ENCODE data around the gene IL4R. TPM values are rescaled to one million over a fixed set of nuclear protein-coding genes. Genes with fewer than 3 reads are reported as not detected.
"Not testable (repeated sequence)": the region's sequence is repeated elsewhere in the genome, so short reads cannot be mapped to it uniquely, and the experiment has no call there.

IL4R gene
- total RNA-seq, 1 donor from 2014 or later, result 8.2 TPM

DNA sequence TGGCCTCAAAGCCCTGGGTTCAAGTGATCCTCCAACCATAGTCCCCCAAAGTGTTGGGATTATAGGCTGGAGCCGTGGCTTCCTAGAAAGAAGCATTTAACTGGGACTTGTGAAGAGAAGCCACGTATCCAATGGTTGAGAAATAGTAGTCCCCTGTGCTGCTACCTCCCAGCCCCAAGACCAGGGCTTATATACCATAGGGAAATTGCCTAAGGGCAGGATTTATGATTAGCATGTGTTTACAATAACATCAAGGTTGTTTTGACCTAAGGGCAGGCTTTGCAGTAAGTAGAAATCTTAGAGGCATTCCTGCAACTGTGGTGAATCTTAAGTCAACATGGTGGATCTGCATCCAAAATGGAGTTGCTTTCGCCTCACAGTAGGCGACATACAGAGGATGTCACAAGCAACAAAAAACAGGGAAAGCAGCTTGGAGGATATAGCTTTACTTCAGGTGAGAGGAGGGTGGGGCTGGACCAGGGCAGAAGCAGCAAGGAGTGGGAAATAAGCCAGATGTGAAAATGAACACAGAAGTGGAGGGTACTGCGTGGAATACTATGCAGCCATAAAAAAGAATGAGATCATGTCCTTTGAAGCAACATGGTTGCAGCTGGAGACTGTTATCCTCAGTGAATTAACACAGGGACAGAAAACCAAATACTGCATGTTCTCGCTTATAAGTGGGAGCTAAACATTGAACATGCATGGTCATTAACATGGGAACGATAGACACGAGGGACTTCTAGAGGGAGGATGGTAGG, 26.5 kb upstream of the IL4R start:
- ATAC-seq (ENCODE audit: poor library complexity) (no peak), DNase-seq (no peak)
- intact Hi-C loops (cut with DNase I), result no loop called here

DNA sequence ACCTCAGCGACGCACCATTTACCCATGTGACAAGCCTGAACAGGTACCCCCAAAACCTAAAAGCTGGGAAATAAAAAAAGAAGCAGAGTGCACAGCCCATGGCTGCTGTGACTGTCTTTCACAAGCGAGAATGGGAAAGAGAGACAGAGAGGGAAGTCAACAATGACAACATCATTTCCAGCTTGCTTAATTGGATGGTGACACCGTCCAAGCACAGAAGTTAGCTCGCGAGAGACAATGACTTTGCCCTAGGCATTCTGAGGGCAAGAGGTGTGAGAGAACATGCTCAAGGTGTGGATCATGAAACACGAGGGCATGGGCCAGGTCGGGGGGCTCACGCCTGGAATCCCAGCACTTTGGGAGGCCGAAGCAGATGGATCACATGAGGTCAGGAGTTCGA, 25.9 kb upstream of the IL4R start:
- no peak for ATAC-seq (ENCODE audit: poor library complexity)
- no peak for DNase-seq
- intact Hi-C loops (cut with DNase I), result no loop called here

DNA sequence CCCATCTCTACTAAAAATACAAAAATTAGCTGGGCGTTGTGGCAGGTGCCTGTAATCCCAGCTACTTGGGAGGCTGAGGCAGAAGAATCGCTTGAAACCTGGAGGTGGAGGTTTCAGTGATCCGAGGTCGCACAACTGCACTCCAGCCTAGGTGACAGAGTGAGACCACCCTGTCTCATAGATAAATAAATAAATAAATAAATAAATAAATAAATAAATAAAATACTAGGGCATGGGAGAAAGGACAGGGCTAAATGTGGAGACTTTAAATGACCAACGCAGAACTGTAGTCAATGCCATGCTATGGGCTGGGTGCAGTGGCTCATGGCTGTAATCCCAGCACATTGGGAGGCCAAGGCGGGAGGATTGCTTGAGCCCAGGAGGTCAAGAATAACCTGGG, 25.5 kb upstream of the IL4R start:
- intact Hi-C loops (cut with DNase I); ATAC-seq (ENCODE audit: poor library complexity); DNase-seq: not testable (repeated sequence)

DNA sequence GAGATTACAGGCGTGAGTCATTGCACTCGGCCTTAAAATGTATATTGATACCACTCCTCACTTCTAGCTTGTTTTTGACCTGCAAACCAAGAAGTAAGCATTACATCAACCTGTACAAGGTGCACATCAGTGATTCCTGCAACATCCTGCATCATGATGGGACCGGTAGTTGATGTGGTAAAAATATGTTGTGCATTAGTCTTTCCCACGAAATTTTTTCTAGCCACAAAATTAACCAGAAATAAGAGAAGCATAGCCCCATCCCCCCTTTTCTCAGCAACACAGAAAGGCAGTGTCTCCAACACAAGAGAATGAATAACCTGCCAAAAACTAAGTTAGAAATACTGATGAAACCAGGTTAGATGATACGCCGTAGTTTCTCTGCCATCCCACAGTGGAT, 24.1 kb upstream of the IL4R start:
- ATAC-seq (ENCODE audit: poor library complexity) (no peak), DNase-seq (no peak)
- intact Hi-C loops (cut with DNase I), result no loop called here

DNA sequence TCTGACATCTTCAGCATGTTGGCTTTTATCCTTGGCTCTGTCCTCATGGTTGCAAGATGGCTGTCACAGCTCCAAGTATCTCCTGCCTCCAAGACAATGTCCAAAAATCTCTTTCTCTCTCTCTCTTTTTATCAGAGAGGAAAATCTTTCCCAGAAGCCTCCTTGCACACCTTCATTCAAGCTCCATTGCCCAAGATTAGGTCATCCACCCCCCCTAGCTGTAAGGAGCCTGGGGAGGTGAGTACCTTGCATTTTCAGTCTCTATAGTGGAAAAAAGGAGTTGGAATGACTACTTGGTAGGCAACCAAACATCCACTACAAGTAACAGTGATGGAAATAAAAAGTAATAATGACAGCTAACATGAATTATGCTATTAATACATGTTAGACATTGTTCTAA, 23.2 kb upstream of the IL4R start:
- DNase-seq (no peak), ATAC-seq (ENCODE audit: poor library complexity) (no peak)
- intact Hi-C loops (cut with DNase I), result no loop called here

DNA sequence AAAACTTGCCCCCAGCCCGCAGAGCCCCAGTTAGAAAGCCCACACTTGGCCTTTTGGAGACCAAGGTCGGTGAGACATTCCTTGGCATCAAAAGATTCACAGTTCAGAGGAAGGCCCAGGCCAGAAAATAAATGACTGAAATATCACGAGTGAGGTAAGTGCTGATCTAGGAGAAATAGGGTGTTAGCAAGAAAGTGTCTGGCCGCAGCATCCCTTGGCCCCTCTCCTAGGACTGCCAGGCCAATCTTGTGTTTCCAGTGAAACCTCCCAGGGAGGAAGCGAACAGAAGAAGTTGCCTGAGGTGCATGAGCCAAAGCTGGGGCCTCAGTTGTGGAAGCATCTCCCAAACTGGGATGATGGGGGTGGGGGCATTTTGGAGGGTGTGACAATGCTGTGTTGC, 22.7 kb upstream of the IL4R start:
- ATAC-seq (ENCODE audit: poor library complexity) (no peak), DNase-seq (no peak)
- intact Hi-C loops (cut with DNase I), result no loop called here

DNA sequence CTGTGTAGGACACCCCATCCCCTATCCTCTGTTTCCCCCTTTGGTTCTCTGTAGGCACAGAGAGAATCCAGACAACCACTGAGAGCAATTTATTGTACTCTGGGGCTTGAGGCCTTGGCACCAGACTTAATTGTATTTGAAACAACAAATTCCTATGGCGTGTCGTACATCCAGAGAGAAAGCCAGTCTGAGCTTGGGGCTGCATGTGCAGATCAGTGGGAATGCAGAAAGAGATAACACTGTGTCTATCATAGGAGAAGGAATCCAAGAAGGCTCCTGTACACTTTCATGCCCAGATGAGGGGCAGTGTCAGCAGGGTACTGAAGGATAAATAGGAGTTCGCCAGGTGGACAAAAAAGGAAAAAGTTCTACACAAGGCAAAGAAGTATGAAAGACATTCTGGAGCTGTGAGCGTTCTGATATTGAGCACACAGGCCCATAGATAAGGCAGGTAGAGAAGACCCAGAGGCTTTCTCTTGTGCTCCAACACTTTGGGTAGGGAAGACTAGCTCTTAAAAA, 22.0 kb upstream of the IL4R start:
- DNase-seq (no peak), ATAC-seq (ENCODE audit: poor library complexity) (no peak)
- intact Hi-C loops (cut with DNase I), result no loop called here

DNA sequence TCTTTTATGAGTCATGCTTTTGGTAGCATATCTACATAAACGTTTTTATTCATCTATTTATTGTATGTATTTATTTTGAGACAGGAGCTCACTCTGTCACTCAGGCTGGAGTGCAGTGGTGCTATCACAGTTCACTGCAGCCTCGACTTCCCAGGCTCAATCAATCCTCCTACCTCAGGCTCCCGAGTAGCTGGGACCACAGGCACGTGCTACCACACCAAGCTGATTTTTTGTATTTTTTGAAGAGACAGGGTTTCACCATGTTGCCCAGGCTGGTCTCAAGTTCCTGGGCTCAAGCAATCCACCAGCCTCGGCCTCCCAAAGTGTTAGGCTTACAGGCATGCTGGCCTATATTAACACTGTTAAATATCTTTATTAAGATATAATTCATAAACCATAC, 20.4 kb upstream of the IL4R start:
- DNase-seq, result no peak
- no peak for ATAC-seq (ENCODE audit: poor library complexity)
- intact Hi-C loops (cut with DNase I), result no loop called here

DNA sequence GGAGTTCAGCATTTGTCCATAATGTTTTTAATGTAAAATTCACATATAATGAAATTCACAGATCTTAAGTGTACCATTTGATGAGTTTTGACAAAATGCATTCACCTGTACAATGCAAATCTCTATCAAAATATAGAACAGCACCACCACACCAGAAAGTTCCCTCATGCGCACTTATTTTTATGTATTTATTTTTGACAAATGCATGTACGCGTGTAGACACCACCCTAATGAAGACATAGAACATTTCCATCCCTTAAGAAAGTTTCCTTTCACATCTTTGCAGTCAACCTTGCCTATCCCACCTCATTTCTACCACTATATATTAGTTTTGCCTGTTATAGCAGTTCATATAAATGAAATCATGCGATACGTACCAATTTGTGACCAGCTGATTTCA, 15.6 kb upstream of the IL4R start:
- DNase-seq, result no peak
- intact Hi-C loops (cut with DNase I), result no loop called here
- no peak for ATAC-seq (ENCODE audit: poor library complexity)

DNA sequence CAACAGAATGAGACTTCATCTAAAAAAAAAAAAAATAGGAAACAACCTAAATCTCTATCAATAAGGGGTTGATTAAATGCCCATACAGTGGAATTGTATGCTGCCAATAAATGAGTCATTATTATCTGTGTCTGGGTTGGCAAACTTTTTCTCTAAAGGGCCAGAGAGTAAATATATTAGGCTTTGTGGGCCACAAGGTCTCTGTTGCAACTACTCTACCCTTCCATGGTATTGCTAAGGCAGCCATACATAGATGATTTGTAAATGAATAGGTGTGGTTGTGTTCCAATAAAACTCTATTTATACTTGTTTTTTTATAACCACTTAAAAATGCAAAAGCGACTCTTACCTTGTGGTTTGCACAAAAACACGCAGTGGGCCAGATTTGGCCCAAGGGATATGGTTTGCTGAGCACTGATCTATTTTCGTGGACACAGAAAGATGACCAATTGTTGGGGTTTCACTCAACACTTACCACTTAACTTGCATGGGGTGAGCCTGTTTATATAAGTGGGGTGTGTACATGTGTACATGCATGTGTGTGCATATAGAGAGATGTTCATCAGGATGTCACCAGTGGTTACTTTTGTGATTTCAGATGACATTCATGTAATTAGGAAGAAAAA, 12.4 kb upstream of the IL4R start:
- intact Hi-C loops (cut with DNase I), result no loop called here
- no peak for ATAC-seq (ENCODE audit: poor library complexity)
- no peak for DNase-seq

DNA sequence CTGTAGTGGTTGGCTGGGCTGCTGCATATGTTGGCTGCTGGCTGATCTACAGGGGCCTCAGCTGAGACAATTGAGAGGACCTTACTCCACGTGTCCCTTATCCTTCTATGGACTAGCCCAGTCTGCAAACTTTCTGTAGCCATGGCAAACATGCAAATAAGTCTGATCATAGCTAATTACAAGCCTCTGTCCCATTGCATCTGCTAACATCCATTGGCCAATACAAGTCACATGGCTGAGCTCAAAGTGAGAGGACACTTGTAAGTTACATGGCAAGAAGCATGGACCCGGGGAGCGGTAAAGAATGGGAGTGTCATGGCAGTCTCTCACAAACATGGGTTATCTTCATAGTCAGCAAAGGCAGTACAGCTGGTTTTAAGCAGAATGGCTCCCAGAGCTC, 11.6 kb upstream of the IL4R start:
- no peak for ATAC-seq (ENCODE audit: poor library complexity)
- intact Hi-C loops (cut with DNase I), result no loop called here
- DNase-seq, result no peak

DNA sequence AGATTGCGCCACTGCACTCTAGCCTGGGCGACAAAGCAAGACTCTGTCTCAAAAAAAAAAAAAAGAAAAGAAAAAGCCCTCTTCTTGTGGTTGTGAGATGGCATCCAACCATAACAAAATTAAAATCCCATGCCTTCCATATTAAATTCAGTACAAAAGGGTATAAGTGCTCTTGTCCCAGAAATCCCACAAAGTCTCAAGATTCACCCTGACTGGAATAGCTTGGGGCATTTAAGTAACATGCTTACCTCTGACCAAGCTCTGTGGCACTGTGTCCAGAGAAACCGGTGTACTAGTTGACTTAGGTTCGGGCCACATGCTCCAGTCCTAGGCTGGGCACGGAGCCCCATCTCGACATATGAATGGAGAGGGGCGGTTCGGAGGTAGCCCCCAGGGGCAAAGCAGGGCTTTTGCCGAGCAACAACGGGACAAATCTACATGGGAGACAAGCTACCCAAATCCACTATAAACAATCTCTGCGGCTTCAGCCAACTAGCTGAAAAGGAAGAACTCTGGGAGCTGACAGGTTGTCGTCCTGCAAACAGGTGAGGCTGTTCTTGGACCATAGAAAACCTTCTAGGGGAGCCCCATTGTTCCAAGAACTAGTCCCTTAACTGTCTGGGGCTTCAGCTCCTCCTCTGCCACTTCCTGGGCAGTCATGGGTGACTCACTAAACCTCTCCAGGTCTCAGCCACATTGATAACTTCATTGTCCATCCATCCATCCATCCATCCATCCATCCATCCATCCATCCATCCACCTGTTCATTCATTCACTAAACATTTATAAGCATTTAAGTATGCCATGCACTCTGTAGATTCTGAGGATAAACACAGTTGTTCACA, 10.3 kb upstream of the IL4R start:
- no peak for DNase-seq
- no peak for ATAC-seq (ENCODE audit: poor library complexity)
- intact Hi-C loops (cut with DNase I), result no loop called here

DNA sequence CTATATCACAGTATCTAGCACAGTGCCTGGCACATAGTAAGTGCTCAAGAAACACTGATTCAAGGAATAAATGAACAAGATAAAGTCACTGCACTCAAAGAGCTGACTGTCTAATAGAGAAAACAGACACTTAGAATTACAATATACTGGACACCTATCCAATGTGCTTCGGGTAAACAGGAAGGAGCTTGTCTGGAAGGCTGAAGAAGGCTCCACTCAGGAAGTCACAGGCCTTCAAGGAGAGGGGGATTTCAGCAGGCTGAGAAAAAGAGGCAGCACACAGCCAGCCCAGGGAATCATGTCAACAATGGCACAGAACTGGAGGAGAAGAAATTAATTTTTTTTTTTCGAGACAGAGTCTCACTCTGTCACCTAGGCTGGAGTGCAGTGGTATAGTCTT, 9.7 kb upstream of the IL4R start:
- DNase-seq, result no peak
- intact Hi-C loops (cut with DNase I), result no loop called here

DNA sequence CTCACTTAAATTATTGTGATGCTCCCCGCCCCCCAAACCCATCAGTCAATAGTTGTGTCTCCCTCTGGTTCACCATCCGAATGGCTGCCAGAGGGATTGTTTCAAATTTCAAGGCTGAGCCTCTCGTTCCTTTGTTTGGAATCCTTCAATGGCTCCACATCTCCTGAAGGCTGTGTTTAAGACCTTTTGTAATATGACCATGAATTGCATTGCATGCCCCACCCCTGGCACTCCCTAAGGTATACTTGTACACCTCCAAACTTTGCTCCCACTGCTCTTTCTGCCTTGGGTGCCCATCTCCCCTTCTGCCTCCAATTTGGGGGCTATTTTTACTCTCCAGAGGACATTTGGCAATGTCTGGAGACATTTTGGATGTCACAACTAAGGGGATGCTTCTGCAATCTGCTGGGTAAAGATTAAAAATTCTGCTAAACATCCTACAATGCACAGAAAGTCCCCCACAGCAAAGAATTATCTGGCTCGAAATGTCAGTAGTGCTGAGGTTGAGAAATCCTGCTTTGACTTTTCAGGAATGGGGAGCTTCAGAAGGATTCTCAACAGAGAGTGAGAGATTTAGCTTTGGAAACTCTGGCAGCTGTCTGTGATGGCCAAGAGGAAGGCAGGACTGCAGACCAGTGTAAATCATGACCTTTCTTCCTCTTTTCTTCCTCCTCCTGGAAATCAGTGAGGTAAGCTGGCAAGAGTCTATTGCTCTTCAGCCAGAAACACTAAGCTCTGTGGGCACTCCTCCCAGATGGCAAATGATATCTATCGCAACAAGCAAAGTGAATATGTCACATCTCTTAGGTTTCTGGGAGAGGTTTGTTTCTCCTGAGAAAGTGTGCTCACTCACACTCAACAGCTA, 8.7 kb upstream of the IL4R start:
- intact Hi-C loops (cut with DNase I), result no loop called here
- no peak for DNase-seq
- ATAC-seq (ENCODE audit: poor library complexity), result peak; percentile 31

More for the DNA sequence above, 9.7 kb upstream of the IL4R start:
- ATAC-seq (ENCODE audit: poor library complexity), result no peak

DNA sequence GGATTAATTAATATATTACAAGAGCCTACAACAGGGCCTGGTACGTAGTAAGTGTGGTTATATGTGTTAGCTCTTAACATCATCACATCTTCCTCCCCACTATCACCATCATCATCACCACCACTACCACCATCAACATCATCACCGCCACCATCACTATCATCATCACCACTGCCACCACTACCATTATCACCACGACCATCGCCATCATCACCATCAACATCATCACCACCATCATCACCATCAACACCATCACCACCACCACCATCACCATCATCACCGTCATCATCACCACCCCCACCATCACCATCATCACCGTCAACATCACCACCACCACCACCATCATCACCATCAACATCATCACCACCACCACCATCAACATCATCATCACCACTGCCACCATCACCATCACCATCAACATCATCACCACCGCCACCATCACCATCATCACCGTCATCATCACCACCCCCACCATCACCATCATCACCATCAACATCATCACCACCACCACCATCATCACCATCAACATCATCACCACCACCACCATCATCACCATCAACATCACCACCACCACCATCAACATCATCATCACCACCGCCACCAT, 7.8 kb upstream of the IL4R start:
- intact Hi-C loops (cut with DNase I), result no loop called here
- DNase-seq (no peak), ATAC-seq (ENCODE audit: poor library complexity) (no peak)

DNA sequence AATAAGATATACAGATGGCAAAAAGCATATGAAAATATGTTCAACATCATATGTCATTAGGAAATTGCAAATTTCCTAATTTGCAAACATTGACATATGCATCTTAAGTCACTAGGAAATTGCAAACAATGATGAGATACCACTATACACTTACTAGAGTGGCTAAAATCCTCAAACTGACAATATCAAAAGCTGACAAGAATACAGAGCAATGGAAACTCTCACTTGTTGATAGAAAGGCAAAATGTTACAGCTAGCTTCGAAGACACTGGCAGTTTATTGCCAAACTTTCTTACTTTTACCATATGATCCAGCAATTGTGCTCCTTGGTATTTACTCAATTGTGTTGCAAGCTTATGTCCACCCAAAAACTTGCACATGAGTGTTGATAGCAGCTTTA, 5.0 kb upstream of the IL4R start:
- DNase-seq (no peak), ATAC-seq (ENCODE audit: poor library complexity) (no peak)
- intact Hi-C loops (cut with DNase I), result no loop called here

DNA sequence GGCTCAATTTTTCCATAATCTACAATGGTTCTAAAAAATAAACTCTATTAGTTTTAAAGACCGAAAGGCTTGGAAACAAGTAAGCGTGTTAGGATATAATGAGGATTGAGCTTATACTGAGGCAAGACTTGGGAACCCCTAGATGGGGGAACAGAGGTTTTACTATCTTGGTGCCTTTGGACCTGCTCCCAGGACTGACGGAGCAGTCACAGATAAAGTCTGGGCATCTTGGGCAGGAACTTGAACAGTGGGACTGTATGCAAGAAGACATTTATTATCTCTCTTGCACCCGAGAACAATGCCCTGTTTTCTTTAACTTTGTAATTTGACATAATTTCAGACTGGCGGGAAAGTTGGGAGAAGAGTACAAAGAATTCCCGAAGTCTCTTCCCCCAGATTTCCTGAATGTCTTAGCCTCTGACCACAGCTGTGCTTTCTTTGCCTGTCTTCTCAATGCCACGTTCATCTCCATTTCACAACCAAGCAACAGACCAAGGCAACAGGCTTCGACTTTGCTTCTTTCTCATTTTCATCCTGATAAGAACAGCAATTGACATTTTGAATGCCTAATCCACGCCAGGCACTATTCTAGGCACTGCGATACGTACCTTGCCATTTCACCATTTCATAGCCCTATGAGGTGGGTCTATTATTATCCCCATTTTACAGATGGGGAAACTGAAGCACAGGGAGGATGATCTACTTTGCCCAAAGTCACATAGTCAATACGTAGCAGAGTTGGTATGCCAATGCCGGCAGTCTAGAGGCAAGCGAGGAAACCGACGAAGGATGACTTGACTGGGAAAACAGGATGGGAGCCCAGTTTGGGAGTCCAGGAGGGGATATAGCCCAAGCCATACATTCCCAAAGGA, 3.0 kb upstream of the IL4R start:
- no peak for DNase-seq
- ATAC-seq (ENCODE audit: poor library complexity), result no peak
- intact Hi-C loops (cut with DNase I), result no loop called here

DNA sequence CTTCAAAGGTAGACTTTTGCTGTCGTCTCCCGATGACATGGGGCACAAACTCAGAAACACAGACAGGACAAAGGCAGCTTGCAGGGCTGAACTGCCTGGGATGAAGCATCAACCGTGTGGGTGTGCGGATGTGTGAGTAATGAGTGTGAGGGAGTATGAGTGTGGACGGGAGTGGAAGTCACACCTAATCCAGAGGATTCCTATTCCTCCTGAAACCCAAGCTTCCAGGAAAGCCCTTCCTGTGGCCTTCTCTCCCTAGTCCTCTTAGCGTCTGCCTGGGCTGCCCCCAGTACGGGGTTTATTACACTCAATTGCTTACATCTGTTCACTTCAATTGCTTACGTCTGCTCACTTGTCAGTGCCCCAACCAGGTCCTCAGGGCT, 2.3 kb upstream of the IL4R start:
- intact Hi-C loops (cut with DNase I), result no loop called here
- no peak for DNase-seq
- no peak for ATAC-seq (ENCODE audit: poor library complexity)

Measured in Right ventricle myocardium superior (tissue), 1 donor.